ENCODE data around the gene PWP2. TPM values are rescaled to one million over a fixed set of nuclear protein-coding genes. Genes with fewer than 3 reads are reported as not detected.
A peak's percentile ranks its signal among the peaks of the same experiment; 100 is the strongest.
"Not testable (repeated sequence)": the region's sequence is repeated elsewhere in the genome, so short reads cannot be mapped to it uniquely, and the experiment has no call there.

The PWP2 gene
- total RNA-seq, 5 donors from 2014 or later (not counting 1 experiment from before 2014, with no cell fraction given): 8.9 to 39.3 (median 12.3) TPM

- CTCF ChIA-PET; H3K4me3 ChIP-seq (ENCODE audit: control insufficient read depth in 1 of 2, extremely low read depth in 1 of 2, low read length in 1 of 2); H3K36me3 Mint-ChIP-seq; POLR2A ChIA-PET; H3K9me3 Mint-ChIP-seq; H3K4me1 ChIP-seq (ENCODE audit: control insufficient read depth in 1 of 2, extremely low read depth in 1 of 2, insufficient read depth in 2 of 2, low read length in 2 of 2); H3K27me3 ChIP-seq (replicated peaks in 1 of 2; ENCODE audit: control insufficient read depth in 2 of 2, extremely low read depth in 1 of 2, insufficient read depth in 2 of 2, low read length in 1 of 2); H3K27ac ChIP-seq (ENCODE audit: low read length); H3K36me3 ChIP-seq (ENCODE audit: control insufficient read depth in 2 of 2, extremely low read depth in 1 of 2, insufficient read depth in 1 of 2, low read length in 1 of 2); H3K27ac Mint-ChIP-seq; H3K9me3 ChIP-seq; H3K4me3 Mint-ChIP-seq; H3K27me3 Mint-ChIP-seq; H3K4me1 Mint-ChIP-seq: not testable (repeated sequence)
- peak in 9 of 35 experiments; percentile 6 to 54 (median 29) for DNase-seq
- peak; percentile 24 to 54 (median 42) for ATAC-seq (replicated peaks in 1 of 4)
- WGBS (ENCODE audit: insufficient coverage): no CpG with 5 or more reads among the region's 15 CpGs
These were observed 30.8 kb downstream of the PWP2 start for GRCh38 chr21:44138039-44138438.

- peak overlapping the region; percentile 65 for H3K27ac ChIP-seq (ENCODE audit: low read length)
- ATAC-seq (replicated peaks in 1 of 4) (peak; percentile 37 to 69 (median 51)), DNase-seq (peak in 4 of 35 experiments; percentile 0 to 12 (median 3))
- POLR2A ChIA-PET; H3K27me3 Mint-ChIP-seq; H3K9me3 Mint-ChIP-seq; H3K36me3 Mint-ChIP-seq; H3K36me3 ChIP-seq (ENCODE audit: control insufficient read depth in 2 of 2, extremely low read depth in 1 of 2, insufficient read depth in 1 of 2, low read length in 1 of 2); CTCF ChIA-PET; H3K4me3 ChIP-seq (ENCODE audit: control insufficient read depth in 1 of 2, extremely low read depth in 1 of 2, low read length in 1 of 2); H3K27me3 ChIP-seq (replicated peaks in 1 of 2; ENCODE audit: control insufficient read depth in 2 of 2, extremely low read depth in 1 of 2, insufficient read depth in 2 of 2, low read length in 1 of 2); H3K9me3 ChIP-seq; H3K4me1 Mint-ChIP-seq; H3K4me1 ChIP-seq (ENCODE audit: control insufficient read depth in 1 of 2, extremely low read depth in 1 of 2, insufficient read depth in 2 of 2, low read length in 2 of 2): not testable (repeated sequence)
- no CpG with 5 or more reads among the region's 30 CpGs for WGBS (ENCODE audit: insufficient coverage)
- Mint-ChIP-seq H3K4me3 (peak overlapping the region in 1 of 3 donors; percentile 47), H3K27ac (peak overlapping the region in 1 of 2 donors; percentile 48)
These were observed 32.8 kb downstream of the PWP2 start for GRCh38 chr21:44139787-44140551.

- H3K27ac Mint-ChIP-seq; POLR2A ChIA-PET; ATAC-seq (replicated peaks in 1 of 4); H3K4me3 ChIP-seq (ENCODE audit: control insufficient read depth in 1 of 2, extremely low read depth in 1 of 2, low read length in 1 of 2); H3K9me3 Mint-ChIP-seq; H3K4me1 Mint-ChIP-seq; H3K27me3 ChIP-seq (replicated peaks in 1 of 2; ENCODE audit: control insufficient read depth in 2 of 2, extremely low read depth in 1 of 2, insufficient read depth in 2 of 2, low read length in 1 of 2); H3K9me3 ChIP-seq; CTCF ChIA-PET; H3K27ac ChIP-seq (ENCODE audit: low read length); H3K27me3 Mint-ChIP-seq; H3K36me3 Mint-ChIP-seq; H3K36me3 ChIP-seq (ENCODE audit: control insufficient read depth in 2 of 2, extremely low read depth in 1 of 2, insufficient read depth in 1 of 2, low read length in 1 of 2); H3K4me1 ChIP-seq (ENCODE audit: control insufficient read depth in 1 of 2, extremely low read depth in 1 of 2, insufficient read depth in 2 of 2, low read length in 2 of 2); H3K4me3 Mint-ChIP-seq; DNase-seq: not testable (repeated sequence)
- no CpG with 5 or more reads among the region's 18 CpGs for WGBS (ENCODE audit: insufficient coverage)
These were observed 33.3 kb downstream of the PWP2 start for GRCh38 chr21:44140552-44140932.

- H3K27me3 ChIP-seq (replicated peaks in 1 of 2; ENCODE audit: control insufficient read depth in 2 of 2, extremely low read depth in 1 of 2, insufficient read depth in 2 of 2, low read length in 1 of 2); H3K4me3 ChIP-seq (ENCODE audit: control insufficient read depth in 1 of 2, extremely low read depth in 1 of 2, low read length in 1 of 2); H3K9me3 ChIP-seq; H3K27me3 Mint-ChIP-seq; H3K36me3 ChIP-seq (ENCODE audit: control insufficient read depth in 2 of 2, extremely low read depth in 1 of 2, insufficient read depth in 1 of 2, low read length in 1 of 2); H3K4me3 Mint-ChIP-seq; H3K4me1 ChIP-seq (ENCODE audit: control insufficient read depth in 1 of 2, extremely low read depth in 1 of 2, insufficient read depth in 2 of 2, low read length in 2 of 2); POLR2A ChIA-PET; H3K4me1 Mint-ChIP-seq; H3K36me3 Mint-ChIP-seq; ATAC-seq (replicated peaks in 1 of 4); H3K9me3 Mint-ChIP-seq; CTCF ChIA-PET; DNase-seq: not testable (repeated sequence)
- peak overlapping the region; percentile 18 for H3K27ac ChIP-seq (ENCODE audit: low read length)
- no CpG with 5 or more reads among the region's 10 CpGs for WGBS (ENCODE audit: insufficient coverage)
- H3K27ac Mint-ChIP-seq: peak overlapping the region in 1 of 2 donors; percentile 64
These were observed 35.3 kb downstream of the PWP2 start for GRCh38 chr21:44142470-44142869.

GRCh38 chr21:44143380-44143779 lies 36.2 kb downstream of the PWP2 start:
- no CpG with 5 or more reads among the region's 17 CpGs for WGBS (ENCODE audit: insufficient coverage)
- H3K36me3 ChIP-seq (ENCODE audit: control insufficient read depth in 2 of 2, extremely low read depth in 1 of 2, insufficient read depth in 1 of 2, low read length in 1 of 2); H3K27me3 ChIP-seq (replicated peaks in 1 of 2; ENCODE audit: control insufficient read depth in 2 of 2, extremely low read depth in 1 of 2, insufficient read depth in 2 of 2, low read length in 1 of 2); H3K4me1 ChIP-seq (ENCODE audit: control insufficient read depth in 1 of 2, extremely low read depth in 1 of 2, insufficient read depth in 2 of 2, low read length in 2 of 2); CTCF ChIA-PET; H3K4me3 Mint-ChIP-seq; H3K36me3 Mint-ChIP-seq; H3K27ac Mint-ChIP-seq; H3K4me1 Mint-ChIP-seq; POLR2A ChIA-PET; H3K27ac ChIP-seq (ENCODE audit: low read length); H3K27me3 Mint-ChIP-seq; H3K9me3 Mint-ChIP-seq; H3K9me3 ChIP-seq; H3K4me3 ChIP-seq (ENCODE audit: control insufficient read depth in 1 of 2, extremely low read depth in 1 of 2, low read length in 1 of 2): not testable (repeated sequence)
- ATAC-seq (replicated peaks in 1 of 4) (peak; percentile 19 to 73 (median 45)), DNase-seq (peak in 15 of 35 experiments; percentile 26 to 65 (median 46))

- H3K9me3 Mint-ChIP-seq; H3K27me3 Mint-ChIP-seq; H3K4me3 Mint-ChIP-seq; H3K36me3 ChIP-seq (ENCODE audit: control insufficient read depth in 2 of 2, extremely low read depth in 1 of 2, insufficient read depth in 1 of 2, low read length in 1 of 2); H3K27me3 ChIP-seq (replicated peaks in 1 of 2; ENCODE audit: control insufficient read depth in 2 of 2, extremely low read depth in 1 of 2, insufficient read depth in 2 of 2, low read length in 1 of 2); CTCF ChIA-PET; H3K36me3 Mint-ChIP-seq; H3K4me3 ChIP-seq (ENCODE audit: control insufficient read depth in 1 of 2, extremely low read depth in 1 of 2, low read length in 1 of 2); H3K4me1 ChIP-seq (ENCODE audit: control insufficient read depth in 1 of 2, extremely low read depth in 1 of 2, insufficient read depth in 2 of 2, low read length in 2 of 2); H3K27ac ChIP-seq (ENCODE audit: low read length); H3K4me1 Mint-ChIP-seq; POLR2A ChIA-PET; H3K27ac Mint-ChIP-seq; H3K9me3 ChIP-seq: not testable (repeated sequence)
- no CpG with 5 or more reads among the region's 8 CpGs for WGBS (ENCODE audit: insufficient coverage)
- DNase-seq (peak in 1 of 35 experiments; percentile 10), ATAC-seq (replicated peaks in 1 of 4) (peak in 2 of 4 experiments; percentile 6 to 35)
These were observed 36.8 kb downstream of the PWP2 start for GRCh38 chr21:44143996-44144395.
